GM21526 (cell line): ENCODE data around the gene THSD8.

Source experiments
- ATAC-seq: cut with Tn5 transposase; IDR thresholded peaks from one replicate; pipeline ENCODE4 v1.9.1; 2021; ENCODE audit warnings: moderate library complexity; ENCODE audit not compliant: unreplicated experiment, low FRiP score

THSD8 gene

DNA sequence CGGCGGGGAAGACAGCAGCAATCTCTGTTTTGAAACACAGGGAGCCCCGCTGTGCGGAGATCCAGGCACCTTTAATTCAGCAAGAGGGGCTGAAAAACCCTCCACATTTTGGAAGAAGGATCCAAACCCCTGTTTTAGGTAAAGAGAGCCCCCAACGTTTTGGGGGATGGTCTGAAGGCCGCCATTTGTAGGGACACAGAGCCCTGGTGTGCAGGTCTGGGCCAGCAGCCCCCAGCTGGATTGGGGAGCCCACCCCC lies 23.0 kb upstream of the THSD8 start:
- no peak for ATAC-seq

DNA sequence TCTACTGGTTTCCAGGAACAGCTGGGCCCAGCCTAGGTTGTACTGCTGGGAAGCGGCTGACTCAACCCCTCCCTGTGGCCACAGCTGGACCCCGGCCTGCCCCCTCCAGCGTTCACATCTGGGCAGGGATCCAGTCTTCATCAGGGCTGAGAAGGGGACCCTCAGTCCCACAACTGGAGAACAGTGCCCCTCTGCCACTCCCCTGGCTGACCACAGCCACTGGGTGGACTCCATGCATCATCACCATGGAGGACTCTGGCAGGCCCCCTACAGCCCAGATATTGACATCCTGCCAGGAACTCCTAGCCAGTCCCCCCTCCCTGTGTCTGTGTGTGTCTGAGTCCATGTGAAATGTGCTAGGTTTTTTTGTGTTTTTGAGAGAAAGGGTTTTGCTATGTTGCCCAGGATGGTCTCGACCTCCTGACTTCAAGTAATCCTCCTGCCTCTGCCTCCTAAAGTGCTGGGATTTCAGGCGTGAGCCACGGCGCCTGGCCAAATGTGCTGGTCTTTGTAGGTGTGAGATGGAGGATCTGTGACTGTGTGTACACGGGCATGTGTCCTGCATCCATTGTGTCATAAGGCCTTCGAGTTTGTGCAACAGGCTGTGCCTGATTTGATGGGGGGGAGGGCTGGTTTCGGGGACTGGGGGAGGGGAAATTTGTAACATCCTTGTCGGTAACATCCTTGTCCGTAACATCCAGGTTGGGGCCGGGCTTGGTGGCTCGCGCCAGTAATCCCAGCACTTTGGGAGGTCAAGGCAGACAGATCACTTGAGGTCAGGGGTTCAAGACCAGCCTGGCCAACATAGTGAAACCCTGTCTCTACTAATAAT lies 22.5 kb upstream of the THSD8 start:
- ATAC-seq: no peak

DNA sequence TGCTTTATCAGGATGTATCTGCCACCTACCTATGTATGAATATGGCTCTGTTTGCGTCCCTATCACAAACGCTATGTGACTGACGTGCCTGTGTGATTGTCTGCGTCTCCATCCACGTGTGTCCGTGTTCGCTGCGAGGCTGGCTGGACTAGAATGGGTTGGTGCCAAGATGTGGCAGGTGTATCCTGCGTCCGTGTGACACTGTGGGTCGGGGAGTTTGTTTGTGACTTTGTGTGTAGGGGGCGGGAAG lies 19.8 kb upstream of the THSD8 start:
- ATAC-seq: no peak

DNA sequence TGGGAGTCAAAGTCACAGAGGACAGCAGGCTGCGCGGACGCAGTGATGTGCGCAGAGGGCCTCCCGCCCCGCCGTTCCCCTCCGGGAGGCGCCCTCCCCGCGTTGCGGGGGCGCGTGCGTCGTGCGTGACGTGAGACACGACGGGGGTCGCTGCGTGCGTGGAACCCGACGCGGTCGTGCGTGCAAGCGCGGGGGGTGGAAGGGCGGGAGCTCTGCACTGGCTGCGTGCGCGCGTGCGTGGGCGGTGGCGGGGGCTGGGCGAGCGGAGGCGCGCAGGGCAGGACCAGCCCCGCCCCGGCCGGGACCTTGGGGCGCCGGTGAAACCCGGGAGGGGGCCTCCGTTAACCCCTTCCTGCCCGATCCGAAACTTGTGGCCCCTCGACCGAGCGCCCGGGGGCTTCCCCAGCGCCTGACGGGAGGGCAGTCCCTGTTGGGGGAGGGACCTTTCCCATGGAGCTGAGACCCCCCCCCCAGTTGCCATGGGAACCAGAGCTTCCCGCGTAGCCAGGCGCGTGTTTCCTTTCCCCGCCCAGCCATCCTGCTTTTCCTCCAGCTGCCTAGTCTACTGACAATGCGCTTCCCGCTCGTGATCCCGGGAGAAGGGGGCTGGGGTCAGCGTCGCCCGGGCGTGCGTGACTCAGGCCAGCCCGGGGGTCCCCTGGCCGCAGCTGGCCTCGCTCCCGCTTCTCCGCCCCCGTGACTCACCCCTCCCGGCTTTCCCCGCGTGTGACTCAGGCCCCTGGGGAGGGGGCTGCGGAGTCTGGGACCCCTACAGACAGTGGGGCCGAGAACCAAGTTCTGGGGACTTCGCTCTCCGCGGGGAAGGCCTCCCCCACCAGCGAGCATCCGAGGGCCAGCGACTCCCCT lies 19.2 kb upstream of the THSD8 start:
- no peak for ATAC-seq

DNA sequence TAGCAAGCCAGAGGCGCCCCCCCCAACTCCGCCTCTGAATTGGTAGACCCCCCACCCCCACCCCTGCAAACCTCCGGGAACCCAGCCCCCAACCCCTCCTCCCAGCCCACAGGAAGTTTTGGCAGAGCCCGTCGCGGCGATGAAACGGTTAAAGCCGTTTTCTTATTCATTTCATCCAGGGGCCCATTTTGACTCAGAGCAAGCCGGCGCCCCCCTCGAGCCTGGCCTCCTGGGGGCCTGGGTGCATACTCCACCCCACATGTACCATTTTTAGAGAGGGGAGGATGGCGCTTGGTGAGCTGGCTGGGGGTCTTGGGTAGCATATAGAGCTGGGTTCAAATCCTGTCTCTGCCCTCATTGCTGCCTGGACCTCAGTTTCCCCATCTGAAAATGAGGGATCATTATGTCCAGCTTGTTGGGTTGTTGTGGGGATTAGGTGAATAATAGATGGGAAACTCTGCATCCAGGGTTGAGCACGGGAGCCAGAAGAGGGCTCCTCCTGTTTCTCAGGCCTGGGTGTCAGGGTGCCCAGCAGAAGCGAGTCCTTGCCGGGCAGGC lies 18.5 kb upstream of the THSD8 start:
- no peak for ATAC-seq

DNA sequence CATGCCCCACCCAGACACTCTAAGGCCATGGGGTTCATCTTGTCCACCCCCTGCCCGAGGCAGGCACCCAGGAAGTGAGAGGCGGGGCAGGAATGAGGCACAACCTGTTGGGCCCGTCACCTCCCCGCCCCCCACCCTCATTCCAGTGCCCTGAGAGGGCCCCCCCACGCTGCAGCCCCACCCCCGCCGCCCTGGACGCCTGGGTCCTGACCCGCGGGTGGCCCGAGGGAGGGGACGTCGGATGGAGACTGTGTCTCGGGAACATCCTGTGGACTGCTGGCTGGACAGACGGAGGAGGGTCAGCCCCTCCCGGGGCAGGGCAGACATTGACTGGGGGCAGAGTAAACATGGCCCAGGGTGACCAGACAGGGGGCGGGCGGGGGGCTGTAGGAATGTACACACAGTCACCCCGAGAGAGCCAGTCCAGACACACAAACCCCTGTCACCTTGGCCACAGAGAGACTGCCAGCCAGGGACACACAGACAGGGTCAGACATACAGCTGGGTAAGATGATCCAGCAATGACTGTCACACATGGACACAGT lies 17.9 kb upstream of the THSD8 start:
- no peak for ATAC-seq

DNA sequence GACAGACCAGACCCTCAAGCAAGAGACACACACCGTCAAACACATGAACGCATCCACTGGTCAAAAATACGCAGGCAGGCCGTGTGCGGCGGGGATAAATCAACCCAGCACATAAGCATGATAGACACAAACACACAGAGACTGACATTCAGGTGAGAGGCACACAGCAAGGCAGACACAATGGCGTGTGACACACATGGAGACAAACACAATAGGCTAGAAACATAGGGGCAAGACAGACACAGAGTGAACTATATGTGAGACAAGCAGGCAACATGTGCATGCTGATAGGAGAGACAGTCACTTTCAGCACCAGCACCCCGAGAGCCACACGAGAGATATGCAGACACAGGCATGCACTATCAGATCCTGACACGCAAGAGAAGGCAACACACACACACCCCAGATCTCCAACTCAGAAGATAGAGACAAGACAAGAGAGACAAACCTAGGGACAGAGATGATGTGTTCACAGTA lies 17.4 kb upstream of the THSD8 start:
- ATAC-seq: no peak

DNA sequence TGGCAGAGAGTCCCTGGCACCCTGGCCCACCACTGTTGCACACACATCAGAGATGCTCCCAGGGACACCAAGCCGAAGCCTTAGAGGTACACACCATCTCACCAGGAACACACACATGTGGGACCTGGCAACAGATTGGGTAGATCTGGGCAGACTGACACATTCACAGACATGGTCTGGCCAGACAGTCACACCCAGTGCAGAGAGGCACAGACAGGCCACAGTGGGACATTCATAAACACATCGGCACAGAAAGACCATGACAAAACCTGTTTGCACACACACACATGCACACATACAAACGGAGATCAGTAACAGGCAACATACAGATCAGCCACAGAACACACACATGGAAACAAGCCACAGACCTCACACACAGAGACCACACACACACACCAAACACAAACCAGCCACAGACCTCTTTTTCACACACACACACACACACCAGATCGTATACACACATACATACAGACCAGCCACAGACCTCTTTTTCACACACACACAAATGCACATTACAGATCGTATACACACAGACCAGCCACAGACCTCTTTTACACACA lies 16.9 kb upstream of the THSD8 start:
- no peak for ATAC-seq

DNA sequence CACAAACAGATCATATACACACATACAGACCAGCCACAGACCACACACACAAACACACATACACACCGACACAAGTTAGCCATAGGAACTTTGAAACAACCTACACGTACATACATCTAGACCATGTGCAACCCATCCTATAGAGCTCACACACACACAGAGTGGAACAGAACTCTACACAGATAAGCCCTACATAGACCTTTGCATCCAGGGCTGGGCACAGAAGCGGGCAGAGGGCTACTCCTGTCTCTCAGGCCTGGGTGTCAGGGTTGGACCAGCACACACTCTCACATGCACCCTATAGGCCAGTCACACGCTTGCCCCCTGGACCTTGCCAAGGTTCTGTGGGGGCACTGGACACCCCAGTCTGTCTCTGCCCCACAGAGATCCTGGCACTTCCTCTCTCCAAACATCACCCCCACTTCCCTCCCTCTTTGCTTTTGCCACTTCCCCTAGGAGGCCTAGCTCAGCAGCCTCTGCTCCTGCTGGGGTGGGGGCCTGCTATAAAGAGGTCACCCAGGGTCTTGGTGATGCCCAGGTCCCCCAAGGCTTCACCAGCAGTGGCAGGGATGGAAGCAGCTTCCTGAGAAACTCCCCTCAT lies 16.3 kb upstream of the THSD8 start:
- ATAC-seq: no peak

DNA sequence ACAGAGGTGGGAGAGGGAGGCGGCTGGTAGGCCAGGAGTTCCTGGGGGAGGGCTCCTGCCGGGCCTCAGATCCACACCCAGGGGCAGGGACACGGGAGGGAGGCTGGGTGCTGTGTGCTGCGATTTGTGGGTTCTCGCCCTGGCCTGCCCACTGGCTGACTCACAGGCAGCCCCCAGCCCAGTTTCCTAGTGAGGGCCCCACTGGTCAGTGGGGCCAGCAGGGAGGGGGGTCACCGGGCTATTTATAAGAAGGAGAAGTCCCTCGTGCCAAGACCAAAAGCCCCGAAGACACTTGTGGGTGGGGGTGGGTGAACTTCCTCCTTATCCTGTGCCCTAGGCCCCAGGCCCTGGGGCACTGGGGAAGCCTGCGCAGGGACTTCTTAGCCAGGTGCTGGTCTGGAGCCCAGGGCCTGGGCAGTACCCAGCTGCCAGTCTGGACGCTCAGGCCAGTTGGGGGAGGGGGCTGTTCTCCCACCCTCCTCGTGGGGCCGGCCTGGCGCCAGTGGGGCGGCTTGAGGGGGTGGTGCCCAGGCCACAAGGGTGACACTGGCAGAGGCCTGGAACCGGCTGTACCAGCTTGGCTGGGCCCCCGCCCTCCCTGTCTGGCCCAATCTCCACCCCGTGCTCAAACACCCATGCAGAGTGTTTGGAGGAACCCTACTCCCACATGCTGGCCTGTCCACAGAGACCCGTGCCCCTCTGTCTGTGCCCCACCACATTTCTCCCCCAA lies 15.6 kb upstream of the THSD8 start:
- ATAC-seq: no peak

DNA sequence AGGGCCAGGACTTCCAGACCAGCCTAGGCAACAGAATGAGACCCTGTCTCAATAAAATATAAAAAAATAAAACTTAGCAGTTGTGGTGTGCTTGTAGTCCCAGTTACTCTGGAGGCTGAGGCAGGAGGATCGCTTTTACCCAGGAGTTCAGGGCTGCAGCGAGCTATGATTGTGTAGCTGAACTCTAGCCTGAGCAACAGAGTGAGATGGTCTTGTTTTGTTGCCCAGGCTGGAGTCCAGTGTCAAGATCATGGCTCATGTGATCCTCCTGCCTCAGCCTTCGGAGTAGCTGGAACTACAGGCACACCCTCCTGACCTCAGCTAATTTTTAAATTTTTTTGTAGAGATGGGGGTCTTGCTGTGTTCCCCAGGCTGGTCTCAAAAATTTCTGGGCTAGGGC lies 14.9 kb upstream of the THSD8 start:
- ATAC-seq: no peak

DNA sequence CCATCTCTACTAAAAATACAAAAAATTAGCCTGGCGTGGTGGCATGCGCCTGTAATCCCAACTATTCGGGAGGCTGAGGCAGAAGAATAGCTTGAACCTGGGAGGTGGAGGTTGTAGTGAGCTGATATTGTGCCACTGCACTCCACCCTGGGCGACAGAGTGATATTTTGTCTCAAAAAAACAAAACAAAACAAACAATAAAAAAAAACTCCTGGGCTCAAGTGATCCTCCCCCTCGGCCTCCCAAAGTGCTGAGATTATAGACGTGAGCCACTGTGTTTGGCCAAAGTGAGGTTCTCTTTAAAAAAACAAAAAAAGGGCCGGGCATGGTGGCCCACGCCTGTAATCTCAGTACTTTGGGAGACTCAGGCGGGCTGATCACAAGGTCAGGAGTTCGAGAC lies 14.4 kb upstream of the THSD8 start:
- no peak for ATAC-seq

DNA sequence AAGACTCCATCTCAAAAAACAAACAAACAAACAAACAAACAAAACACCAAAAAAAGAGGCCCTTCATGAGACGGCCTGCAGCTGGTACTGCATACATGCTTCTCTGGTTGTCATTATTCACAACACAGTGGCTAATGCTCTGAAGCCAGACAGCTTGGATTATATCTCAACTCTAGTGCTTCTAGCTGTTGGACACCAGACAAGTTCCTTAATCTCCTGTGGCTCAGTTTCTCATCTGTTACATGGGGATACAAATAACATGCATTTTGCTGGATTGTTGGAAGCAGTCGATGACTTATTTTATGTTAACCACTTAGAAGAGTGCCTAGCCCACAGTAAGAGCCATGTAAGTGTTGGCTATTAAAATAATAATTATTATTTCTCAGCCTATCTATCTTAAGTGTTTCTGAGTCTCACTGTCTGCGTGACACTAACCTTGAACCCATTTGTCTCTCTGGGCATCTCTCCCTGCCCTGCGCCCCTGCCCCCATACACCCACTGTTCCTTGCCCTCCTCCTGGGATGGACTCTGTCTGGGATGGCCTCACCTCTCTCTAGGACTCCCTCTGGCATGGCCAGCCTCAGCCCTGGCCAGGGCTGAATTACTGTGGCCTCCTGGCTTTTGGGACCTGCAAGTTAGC lies 13.7 kb upstream of the THSD8 start:
- ATAC-seq: no peak

DNA sequence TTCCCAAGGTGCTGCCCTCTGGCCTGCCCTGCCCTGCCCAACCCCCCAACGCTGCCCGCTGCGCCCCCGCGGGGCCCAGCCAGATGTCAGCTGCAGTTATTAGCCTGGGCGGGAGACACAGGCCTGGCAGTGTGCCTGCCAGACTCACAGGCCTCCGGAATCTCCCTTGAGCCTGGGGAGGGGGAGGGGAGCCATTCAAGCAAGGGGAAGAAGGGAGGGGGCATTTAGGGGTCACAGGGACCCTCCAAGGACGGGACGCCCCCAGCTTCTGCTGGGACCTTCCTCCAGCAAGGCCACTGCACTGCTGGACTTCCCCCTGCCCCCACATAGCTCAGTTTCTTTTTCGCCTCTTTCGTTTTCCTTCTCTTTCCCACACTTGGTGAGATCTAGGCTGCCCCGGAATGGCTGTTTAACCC lies 13.2 kb upstream of the THSD8 start:
- ATAC-seq: no peak

DNA sequence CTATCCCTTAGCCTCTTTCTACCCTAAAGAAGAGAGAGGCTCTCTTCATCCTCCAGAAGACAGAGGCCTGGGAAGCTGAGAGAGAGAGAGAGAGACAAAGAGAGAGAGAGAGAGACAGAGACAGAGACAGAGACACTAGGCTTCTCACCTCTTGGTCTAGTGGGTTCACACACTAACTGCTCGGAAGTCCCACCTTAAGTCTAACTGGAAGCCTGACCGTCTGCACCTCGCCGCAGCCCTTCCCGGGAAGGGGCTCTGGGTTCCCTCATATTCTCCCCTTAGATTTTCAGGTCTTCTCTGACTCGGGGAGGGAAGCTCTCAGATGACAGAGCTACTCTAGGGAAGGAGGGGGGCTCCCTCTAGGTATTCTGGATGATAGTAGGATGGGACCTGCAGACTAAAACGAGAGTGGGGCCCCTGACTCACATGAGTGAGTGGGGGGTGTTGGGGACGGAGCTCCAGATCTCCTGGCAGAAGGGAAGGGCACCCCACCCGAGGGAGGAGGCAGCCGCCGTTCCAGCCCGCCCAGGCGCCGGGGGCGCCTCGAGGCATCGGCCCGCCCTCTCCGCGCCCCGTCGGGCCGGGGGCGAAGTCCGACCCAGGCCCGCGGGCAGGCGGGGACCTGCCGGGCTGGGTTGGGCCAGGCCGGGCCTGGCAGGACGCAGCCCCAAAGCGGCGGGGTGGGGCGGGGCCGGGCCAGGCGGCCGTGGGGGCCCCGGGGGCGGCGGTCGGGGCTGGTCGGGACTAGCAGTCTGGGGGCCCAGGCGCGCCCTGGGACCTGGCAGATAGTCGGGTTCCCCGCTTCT lies 12.6 kb upstream of the THSD8 start:
- ATAC-seq: peak; percentile 0

DNA sequence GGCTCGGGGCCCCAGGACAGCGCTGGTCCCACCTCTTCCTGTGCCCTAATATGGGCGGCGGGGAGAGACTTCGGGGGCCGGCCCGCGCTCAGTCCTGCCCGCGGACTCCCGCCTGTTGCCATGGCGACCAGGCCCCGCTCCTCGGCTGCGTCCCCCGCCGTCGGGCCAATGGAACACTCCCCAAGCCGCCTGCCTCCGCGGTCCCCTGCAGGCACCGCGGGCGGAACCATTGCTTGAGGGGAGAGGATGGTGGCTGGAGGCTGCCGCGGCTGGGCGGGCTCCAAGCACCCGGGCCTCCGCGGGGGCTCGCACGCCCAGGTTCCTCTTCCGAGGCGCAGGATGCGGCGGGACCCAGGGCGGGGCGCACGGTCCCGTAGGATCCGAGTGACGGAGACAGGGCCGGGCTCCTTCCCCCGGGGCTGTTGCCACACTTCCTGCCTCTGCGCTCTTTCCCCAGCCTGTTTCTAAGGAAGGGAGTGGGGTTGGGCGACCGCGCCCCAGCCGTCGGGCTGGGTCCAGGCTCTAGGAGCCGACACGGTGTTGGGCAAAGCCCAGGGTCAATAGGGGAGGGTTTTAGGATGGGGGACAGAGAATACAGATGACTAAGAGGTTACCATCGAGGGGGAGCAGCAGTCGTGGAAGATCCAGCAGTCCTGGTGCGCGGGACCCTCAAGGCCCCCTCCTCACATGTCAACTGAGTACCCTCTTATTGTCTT lies 11.8 kb upstream of the THSD8 start:
- ATAC-seq: peak; percentile 28

DNA sequence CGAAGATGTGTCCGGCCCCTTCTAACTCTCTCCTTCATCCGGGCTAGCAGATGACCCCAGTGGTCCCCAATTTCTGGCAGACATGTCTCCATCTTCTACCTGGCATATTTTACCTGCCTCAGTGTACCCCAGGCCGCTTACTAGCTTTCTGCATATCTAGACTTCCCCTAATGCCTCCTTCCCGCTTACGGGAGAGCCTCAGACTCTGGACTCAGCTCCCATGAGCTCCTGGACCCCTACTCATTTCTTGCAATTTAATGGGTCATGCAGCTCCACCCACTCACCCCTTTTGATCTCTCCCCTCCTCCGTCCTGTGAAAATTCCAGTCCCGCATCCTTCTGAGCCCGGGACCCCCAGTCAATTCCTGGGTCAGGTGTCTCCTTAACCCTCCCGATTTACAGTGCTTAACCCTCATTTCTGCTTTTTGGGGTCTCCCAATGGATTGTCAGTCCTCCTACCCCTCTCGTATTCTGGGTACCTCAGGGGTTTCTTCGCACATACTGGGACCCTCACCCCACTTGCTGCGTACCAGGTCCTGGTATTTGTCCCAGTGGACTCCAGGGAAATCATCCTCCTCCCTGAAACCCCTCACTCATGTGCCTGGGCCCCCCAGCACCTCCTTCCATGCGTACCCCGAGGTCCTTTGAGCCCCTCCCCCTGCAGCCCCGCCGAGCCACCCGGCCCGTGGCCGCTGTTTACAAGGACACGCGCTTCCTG lies 11.1 kb upstream of the THSD8 start:
- no peak for ATAC-seq
